NCI-H1048 (cell line): ENCODE measurements around the gene MAP3K9.

Source experiments
- DNase-seq: peaks from one replicate; lab custom pipeline; 2025; lab: John Stamatoyannopoulos, UW

MAP3K9 gene

DNA sequence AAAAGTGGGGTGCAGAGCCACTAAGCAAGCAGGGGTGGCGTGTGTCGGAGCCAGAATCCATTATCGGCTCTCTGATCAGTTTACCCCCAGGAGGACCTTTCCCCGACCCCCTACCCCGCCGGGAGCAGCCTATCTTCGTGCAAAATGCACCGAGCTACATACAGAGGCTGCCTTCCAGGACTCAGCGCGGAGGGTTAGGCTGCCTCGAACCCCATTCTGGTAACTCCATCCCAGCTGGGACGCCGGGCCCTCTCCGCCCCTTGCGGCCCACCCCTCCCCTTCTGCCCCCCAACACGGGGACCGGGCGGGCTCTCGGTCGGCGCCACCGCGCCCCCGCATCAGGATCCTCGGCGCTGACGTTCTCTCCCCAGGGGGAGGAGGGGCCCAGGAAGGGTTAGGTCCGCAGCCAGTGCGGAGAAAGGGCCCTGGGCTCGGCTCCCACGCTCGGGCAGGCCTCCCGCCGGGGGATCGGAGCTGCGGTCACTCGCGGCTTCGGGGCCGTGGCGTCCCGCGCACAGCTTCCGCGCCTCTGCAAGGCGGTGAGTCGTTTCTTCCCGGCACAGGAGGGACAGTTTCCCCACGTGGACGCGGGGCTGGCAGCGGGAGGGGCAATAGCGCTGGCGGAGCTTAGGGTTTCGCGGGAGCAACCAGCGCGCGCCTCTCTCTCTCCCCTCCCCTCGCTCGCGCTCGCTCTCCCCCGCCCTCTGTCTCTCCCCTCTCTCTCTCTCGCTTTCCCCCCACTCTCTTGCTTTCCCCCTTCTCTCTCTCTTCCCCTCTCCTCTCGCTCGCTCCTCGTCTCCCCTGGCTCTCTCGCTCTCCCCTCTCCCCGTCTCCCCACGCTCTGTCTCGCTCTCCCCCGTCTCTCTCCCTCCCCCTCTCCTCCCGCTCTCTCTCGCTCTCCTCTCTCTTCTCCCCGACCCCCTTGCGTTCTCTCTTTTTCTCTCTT, 12.5 kb upstream of the MAP3K9 start:
- DNase-seq = no peak

DNA sequence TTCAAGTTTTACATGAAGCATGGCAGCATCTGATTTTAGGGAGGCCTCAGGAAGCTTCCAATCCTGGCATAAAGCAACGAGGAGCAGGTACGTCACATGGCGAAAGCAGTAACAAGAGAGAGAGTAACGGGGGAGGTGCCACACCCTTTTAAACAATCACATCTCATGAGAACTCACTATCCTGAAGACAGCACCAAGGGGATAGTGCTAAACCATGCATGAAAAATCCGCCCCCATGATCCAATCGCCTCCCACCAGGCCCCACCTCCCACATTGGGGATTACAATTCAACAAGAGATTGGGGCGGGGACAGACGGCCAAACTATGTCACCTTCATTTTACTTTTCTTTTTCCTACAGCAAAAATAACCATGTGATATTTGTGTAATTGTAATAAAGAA, 7.2 kb upstream of the MAP3K9 start:
- no peak for DNase-seq

DNA sequence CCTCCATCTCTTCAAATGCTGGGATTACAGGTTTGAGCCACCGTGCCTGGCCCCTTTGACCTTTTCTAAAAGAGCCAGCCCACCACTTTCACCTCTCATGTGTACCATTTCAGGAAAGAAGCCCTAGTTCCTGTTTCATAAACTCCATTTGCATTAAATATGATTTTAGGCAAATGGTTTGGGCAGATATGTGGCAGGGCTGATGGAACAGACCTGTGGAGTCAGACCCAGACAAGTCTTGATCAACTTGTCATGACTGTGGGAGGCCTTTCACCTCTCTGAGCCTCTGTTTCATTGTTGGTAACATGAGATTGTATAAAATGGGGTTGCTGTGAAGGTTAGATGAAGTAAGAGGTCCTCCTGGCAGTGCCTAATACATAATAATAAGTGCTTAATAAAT, 5.2 kb upstream of the MAP3K9 start:
- no peak for DNase-seq

DNA sequence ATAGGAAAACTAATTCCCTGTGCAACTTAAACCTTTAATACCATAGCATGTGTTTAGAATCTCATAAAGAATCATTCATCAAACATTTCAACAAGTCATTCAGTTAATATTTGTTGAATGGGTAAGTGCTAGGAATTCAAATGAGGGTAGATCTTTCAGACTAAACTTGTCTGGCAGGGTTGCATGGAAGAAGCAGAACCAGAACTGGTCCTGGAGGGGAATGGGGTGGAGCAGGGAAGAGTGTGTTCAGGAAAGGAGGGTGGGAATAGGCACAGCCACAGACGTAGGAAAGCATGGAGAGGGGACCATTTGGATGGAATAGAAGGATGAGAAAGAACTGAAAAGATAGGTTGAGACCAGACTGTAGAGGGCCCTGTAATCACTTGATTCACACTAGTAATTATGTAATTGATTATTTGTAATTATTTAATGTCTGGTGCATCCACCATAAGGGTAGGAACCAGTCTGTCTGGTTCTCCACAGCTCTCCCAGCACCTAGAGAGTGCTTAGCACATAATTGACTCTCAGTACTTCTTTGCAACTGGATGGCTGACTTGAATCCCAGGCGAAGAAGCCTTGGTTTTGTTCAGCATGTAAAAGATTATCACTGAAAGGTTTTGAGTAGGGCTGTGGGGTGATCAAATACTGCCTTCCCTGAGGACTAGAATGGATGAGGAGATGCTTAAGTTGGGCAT, 3.0 kb upstream of the MAP3K9 start:
- no peak for DNase-seq

DNA sequence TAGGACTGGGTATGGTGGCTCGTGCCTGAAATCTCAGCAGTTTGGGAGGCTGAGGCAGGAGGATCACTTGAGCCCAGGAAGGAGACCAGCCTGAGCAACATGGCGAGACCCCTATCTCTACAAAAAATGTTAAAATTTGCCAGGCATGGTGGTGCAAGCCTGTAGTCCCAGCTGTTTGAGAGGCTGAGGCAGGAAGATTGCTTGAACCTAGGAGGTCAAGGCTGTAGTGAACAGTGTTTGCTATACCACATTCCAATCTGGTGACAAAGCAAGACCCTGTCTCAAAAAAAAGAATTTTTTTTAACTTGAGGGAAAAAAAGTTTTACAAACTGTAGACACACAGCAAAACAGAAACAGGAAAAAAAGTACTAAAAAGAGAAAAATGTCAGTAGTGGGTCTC, 2.3 kb upstream of the MAP3K9 start:
- DNase-seq = no peak

DNA sequence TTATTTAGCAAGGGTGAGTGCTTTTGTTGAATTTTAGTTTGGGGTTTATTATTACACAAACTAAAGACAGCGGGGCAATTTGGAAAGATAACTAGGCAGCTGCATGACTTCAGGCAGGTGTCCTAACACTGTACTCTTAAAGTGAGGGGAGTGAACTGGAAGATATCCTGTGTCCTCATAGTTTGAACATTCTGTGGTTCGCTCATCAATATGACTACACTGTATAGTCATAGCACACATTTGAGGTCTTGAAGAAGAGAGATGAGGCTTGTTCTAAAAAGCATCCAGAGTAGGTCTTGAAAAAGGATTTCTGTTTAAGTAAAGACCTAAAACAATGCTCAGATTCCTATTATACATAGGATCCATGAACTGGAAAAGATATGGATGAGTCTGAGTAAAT, 1.7 kb upstream of the MAP3K9 start:
- no peak for DNase-seq

DNA sequence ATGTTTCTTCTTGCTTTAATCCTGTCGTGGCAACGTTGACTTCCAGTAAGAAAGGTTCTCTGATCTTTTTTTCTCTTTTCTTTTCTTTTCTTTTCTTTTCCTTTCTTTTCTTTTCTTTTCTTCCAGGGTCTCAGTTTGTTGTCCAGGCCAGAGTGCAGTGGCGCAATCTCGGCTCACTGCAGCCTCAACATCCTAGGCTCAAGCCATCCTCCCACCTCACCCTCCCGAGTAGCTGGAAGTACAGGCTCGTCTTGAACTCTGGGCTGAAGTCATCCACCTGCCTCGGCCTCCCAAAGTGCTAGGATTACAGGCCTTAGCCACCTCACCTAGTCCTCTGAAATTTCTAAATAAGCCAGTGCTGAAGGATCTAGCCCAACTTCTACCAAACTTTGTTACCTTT, 1.3 kb upstream of the MAP3K9 start:
- no peak for DNase-seq

DNA sequence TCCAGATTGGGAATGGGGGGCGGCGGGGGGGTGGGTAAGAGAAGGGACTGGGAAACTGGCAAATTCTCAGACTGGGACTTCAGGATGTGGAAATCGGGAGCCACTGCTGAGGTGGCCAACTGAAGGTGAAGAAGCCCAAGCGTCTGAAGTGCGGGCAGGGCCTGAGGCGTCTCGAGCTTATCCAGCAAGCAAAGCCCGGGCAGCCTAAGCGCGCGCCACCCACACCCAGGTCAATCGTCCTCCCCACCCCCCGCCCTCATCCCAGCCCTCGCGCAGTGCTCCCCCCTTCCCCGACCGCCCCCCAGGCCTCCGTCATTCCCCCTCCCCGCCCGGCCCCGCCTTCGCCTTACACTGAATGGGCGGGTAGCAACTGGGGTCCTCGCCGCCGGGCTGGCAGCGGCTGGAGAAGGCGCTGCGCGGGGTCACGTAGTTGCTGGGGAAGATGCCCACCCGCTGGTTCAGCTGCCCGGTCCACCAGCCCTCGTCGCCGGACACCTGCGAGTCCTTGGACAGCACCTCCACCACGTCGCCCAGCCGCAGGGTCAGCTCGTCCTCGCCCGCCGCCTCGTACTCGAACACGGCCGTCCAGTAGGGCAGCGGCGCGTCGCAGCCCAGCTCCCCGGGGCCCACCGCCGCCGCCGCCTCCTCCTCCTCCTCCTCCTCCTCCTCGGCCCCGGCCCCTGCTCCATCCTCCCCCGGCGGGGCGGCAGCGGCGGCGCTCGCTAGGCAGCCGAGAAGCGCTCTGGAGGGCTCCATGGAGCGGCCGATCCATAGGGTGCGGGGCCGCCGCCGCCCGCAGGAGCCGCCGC, 693 bp downstream of the MAP3K9 start:
- no peak for DNase-seq

DNA sequence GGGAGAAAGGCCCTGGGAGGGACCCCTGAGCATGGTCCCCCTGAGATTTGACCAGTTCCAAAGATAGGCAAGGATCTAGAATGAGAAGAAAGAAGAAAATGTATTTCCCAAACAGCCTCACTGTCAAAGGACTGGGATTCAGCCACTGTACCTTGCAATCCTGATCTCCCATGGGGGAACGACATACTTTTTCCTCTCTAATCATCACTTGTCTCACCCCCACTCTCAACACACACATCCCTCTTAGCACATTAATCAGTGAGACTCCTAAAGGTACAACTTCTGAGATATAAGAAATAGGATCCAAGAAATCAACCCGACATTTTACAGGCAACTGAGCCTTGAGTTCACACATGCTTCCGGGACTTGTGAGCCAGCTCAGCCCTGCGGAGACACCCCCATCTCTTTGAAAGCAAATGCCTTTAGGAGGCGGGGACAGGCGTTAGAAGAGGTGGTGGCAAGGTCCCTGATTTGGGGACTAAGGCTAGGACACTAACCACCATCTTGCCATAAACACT, 1.4 kb downstream of the MAP3K9 start:
- DNase-seq = no peak

DNA sequence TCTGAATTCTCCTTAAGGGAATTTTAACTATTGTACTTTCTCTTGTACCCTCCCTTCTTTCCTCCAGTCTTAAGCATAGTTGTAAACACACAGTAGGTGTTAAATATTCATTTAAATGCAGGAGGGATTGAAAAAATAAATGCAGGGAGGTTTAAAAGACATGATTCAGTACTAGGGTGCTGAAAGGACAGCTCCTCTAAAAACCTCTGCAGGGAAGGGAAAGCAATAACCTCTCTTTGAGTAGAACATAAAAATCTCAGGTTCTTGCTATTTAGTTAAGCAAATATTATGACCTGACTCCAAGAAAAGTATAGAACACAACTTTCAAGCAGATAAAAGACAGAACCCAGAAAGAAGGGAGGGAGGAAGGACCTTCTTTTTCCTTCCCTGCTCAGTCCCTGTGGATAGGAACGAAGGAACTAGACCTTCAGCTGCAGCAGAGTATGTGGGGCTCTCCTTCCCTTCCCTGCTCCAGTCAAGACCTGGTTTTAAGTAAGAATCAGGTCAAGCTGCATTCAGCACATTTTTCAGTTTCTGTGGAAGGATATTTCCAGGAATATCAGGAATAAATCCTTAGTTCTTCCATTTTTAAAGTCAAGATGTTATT, 4.7 kb downstream of the MAP3K9 start:
- DNase-seq = no peak

DNA sequence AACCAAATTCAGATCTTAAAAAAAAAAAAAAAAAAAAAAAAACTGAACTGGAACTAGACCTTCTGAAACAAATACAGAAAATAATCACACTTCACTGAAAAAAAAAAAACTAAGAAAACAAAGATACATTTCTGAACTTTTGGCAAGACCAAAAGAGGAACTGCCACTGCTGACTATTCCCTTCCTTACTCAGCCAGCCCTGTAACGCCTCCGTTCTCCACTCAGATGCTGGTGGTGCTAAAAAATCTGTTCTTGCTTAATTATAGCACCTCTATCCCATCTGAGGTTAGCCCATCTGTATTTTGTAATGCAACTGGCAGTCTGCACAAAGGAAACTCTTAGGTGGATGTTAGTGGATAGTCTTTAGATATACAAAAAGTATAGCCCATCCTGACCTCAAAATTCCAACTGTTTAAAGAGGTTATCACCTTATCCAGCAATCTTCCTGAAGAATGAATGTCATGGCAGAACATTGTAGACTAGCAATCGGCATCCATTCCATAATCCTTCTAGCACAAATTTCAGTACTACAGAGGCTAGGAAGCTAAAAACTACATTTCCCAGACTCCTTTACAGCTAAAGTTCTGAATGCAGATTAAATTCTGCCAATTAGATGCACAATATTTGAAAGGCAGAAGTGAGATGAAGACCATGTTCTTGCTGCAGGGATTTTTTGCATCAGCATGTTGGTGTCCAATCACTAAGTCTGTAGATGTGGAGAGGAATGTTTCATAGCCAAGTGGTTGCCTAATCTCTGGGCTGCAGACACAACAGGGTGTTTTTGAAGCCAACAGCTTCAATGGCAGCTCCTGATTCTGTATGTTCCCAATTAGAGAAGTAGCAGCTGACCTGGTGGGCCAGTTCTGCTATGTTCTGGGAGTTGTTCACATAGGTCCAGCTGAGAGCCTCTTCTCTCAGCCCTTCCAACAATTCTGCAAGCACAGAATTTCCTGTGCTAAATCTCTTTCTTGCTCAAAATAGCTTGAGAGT, 5.7 kb downstream of the MAP3K9 start:
- no peak for DNase-seq

DNA sequence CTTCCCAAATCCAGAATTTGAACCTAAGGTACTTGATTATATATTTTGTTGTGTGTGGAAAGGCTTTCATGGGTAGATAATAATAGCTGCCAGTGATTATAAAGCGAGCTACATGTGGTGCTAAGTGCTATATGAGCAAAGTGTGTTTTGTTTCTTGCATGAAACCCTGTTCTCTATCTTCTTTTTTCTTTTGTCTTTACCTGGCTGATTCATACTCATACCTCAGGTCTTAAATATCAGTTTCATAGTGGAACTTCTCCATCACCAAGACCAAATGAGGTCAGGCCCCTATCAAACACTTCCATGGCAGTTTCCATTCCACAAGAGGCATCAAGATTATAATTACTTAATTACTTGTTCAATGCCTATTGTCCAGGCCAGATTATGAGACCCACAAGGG, 6.9 kb downstream of the MAP3K9 start:
- no peak for DNase-seq

DNA sequence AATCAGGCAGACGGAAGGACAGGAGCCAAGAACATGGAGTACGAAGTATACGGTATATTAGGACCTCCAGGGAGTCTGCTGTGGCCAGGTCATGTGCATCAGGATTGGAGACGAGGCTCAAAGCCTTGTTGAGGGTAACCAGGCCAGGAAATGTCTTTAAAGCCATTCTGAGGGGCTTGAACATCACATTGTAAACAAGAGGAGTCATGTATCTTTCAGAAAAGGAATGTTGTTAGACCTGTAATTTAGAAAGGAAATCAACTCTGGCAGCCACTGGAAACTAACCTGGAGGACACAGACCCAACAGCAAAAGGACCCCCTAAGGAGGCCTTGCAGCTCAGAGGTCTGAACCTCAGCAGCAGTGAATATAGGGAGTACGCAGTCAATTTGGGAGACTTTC, 7.5 kb downstream of the MAP3K9 start:
- DNase-seq = no peak

DNA sequence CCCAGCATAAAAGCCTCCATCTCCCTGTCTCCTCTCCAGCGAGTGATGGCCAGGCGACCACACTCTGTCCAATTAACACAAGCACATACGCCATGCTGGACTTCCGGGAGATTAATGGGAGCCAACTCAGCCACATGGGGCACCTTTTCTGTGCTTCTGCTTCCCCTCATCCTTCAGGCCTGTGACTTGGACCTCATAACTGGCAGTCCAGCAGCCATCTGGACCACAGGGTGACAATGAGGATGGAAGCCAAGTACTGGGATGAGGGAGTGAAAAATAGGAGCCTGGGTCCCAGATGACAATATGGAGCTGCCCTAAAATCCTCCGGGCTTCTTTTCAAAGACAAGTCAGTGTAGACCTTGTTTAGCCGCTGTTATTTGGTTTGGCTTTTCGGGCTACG, 12.8 kb downstream of the MAP3K9 start:
- no peak for DNase-seq

DNA sequence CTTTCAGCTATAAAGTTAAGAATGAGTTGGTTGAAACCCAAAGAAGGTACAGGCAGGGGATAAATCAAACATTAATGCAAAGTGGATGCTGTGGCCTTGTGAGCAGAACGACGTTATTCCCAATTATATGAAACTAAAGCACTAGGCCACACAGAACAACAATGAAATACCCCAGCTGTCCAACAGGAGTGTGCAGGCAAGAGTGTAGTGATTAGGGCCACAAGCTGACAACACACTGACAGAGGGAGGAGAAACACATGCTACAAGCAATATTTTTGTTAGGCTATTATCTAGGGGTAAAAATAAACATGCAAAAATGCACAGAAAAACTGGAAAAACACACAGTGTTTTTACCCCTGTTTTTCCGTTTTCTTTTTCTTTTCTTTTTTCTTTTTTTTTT, 15.0 kb downstream of the MAP3K9 start:
- DNase-seq = no peak

DNA sequence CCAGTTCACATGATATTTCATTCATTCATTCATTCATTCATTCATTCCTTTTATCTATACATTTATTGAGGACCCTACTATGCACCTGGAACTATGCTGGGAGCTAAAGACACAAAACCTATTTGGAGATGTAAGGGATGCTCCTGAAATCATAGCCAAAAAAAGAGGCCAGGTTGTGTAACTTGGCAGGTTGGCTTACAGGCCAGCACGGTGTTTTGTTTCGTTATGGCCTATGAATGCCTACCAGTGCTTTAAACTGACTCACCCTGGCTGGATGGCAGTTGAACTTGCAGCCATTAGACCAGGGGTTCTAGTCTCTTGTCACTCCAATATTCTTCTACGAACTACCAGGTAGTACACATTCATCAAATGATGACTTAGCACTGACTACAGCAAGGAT, 15.7 kb downstream of the MAP3K9 start:
- no peak for DNase-seq

DNA sequence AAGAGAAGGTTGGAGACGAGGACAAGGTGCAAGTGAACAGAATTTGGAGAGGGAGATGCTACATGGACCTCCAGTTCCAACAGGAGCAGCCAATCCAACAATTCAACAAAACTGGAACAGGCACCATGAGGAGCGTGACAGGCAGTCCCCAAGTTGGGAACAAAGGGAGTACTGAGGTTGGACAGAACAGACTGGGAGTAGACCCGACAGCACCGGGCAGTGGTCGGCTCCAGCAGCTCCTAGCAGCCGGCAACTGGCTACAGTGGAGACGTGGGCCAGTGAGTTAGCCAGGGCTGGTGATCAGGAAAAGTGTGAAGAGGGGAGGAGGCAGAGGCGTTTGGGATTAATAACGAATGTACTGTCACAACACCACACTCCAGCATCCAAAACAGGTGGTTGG, 16.4 kb downstream of the MAP3K9 start:
- no peak for DNase-seq

DNA sequence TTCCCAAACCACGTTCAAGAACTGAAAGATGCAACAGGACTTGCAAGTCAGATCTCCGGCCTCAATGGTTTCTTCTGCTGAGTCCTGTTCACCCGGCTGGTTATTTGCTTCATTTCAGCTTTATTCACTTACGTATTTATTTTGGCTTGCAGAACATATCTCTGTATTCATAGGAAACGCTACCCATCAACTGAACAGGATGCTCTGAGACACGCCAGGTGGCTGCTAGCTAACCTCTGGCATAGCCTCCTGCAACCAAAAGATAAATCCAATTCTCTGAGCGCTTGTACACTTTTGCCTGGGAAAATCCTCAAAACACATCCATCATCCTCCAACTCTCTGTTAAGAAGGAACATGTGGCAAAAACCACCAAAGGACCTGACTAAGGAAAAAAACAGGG, 17.3 kb downstream of the MAP3K9 start:
- no peak for DNase-seq

DNA sequence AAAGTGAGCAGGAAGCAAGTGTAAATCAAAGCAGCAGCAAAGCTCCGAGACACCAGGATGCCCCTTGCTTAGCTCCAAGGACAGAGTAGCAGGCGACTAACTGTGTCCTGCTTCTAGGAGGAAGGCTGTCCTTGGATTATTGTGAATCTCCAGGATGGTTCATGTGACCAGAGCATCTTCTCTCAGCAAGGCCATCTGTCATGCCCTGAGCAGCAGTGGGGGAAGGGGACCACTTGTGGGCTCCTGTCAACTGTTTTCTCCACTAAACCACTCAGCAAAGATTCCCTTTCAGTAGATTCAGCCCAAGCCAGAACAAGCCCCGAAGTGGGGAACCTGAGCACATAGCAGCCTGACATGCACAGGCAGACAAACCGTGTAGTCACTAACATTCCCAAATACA, 19.4 kb downstream of the MAP3K9 start:
- DNase-seq = no peak

DNA sequence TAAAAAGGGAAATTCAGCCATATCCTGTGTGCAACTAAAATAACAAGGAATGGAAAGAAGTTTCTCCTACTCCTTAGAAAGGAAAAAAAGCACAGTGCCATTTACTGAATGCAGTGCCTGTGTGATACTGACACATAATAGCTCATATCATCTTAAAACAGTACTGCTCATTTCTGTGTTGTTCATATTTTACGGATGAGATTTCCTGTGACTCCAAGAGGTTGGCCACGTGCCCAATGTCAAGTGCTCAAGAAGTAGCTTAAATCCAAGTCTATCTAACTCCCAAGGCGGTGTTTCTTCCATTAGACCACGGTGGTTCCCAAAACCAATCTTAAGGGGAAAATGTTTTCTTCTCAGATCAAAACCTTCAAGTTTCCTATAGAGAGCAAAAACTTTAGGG, 20.0 kb downstream of the MAP3K9 start:
- no peak for DNase-seq

DNA sequence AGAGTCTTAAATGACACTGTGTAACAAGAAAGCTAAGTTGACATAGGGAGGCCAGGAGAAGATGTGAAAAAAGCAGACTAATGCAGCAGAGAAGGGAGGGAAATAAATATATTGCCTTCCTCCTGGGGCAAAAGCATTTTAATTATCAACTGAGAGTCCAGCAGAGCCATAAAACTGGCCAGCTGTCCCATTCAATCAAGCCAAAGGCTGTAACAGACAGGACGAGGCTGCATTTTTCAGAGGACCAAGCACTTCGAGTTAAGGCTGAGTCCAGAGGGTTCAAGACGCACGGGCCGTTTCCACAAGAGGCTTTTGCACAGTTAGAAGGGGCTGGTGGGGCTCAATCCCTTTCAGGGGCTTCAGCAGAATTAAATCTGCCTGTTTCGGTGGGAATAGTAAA, 20.4 kb downstream of the MAP3K9 start:
- DNase-seq = no peak
